ENCODE measurements around the gene STX1B. TPM values are rescaled to one million over a fixed set of nuclear protein-coding genes. Genes with fewer than 3 reads are reported as not detected.

Gene STX1B
- total RNA-seq, 1 donor from 2014 or later = 12.0 TPM

DNA sequence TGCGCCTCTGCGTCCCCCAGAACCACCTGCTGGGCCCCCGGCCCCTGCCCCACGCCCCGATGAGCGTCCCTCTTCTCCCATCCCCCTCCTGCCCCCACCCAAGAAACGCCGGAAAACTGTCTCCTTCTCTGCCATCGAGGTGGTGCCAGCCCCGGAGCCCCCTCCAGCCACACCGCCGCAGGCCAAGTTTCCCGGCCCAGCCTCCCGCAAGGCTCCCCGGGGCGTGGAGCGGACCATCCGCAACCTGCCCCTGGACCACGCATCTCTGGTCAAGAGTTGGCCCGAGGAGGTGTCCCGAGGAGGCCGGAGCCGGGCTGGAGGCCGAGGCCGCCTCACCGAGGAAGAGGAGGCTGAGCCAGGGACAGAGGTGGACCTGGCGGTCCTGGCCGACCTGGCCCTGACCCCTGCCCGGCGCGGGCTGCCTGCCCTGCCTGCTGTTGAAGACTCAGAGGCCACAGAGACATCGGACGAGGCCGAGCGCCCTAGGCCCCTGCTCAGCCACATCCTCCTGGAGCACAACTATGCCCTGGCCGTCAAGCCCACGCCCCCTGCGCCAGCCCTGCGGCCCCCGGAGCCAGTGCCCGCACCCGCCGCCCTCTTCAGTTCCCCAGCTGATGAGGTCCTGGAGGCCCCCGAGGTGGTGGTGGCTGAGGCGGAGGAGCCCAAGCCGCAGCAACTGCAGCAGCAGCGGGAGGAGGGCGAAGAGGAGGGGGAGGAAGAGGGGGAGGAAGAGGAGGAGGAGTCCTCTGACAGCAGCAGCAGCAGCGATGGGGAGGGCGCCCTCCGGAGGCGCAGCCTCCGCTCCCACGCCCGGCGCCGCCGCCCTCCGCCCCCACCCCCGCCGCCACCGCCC is 31.0 kb downstream of the STX1B start:
- DNase-seq = no peak

DNA sequence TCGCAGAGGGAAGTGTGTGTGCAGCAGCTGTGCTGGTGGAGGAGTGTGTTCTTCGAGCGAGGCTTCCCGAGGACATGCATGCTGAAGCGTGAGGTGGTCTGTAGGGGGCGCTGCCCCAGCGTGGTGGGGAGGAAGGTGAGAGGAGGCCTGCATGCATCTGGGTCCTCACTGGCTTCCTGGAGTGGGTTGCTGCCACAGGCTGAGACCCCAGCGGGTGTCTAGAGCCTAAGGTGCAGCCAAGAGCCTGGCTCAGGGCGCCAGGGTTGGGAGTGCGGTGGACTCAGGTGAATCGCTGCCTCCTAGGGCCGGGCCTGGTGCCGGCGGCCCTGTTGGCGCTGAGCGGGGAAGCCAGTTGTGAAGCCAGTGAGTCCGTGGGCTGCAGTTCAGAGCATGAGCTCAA is 32.9 kb downstream of the STX1B start:
- no peak for DNase-seq

- no peak for DNase-seq
Observed at GRCh38 chr16:30976486-30976885, 34.0 kb downstream of the STX1B start.

- DNase-seq = no peak
Observed at GRCh38 chr16:30974348-30974747, 36.1 kb downstream of the STX1B start.

DNA sequence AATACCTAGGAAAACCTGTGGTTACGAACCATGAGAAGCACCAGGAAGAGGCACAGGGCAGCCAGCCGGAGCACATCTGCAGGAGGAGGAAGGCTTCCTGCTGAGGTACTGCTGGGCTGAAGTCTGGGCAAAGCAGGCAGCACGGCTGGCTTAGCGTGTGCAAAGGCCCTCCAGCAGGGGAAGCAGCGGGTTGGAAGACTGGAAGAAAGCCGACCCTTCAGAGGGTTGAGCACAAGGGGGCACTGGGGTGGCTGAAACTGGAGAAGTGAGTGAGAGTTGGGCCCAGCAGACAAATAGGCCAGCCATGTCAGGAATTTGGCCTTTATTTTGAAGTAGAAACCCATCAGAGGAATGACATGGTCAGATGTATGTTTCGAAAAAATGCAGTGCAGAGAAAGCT is 37.6 kb downstream of the STX1B start:
- no peak for DNase-seq

- no peak for DNase-seq
Observed at GRCh38 chr16:30971298-30971697, 39.1 kb downstream of the STX1B start.

GRCh38 chr16:30969246-30969842 is 41.1 kb downstream of the STX1B start:
- DNase-seq = no peak

- no peak for DNase-seq
Observed at GRCh38 chr16:30967795-30968194, 42.6 kb downstream of the STX1B start.

DNA sequence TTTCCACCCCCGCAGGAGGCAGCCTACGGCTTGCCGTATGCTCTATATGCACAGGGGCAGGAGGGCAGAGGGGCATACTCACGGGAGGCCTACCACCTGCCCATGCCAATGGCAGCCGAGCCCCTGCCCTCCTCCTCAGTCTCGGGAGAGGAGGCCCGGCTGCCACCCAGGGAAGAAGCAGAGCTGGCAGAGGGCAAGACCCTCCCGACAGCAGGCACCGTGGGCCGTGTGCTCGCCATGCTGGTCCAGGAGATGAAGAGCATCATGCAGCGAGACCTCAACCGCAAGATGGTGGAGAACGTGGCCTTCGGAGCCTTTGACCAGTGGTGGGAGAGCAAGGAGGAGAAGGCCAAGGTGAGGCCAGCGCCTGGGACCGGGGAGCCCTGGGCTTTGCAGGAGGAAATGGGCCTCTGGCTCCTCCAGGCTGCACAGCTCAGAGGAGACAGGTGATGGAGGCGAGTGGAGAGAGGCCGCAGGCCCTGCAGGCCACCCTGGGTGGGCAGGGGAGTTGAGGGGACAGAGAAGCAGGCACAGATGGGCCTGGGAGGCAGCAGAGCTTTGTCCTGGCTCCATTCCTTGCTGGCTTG is 44.3 kb downstream of the STX1B start:
- no peak for DNase-seq

DNA sequence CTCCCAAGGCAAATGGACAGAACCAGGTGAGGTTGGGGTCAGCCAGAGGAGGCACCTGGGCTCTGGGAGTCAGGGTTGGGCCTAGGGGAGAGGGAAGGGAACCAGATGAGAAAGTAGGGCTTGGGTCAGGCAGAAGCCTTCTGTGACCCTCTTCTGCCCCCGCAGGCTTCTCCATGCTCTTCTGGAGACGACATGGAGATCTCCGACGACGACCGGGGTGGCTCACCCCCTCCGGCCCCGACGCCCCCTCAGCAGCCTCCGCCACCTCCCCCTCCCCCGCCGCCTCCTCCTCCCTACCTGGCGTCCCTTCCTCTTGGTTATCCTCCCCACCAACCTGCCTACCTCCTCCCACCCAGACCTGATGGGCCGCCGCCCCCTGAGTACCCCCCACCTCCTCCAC is 45.0 kb downstream of the STX1B start:
- DNase-seq = no peak

- DNase-seq = no peak
Observed at GRCh38 chr16:30964574-30965226, 45.7 kb downstream of the STX1B start.

DNA sequence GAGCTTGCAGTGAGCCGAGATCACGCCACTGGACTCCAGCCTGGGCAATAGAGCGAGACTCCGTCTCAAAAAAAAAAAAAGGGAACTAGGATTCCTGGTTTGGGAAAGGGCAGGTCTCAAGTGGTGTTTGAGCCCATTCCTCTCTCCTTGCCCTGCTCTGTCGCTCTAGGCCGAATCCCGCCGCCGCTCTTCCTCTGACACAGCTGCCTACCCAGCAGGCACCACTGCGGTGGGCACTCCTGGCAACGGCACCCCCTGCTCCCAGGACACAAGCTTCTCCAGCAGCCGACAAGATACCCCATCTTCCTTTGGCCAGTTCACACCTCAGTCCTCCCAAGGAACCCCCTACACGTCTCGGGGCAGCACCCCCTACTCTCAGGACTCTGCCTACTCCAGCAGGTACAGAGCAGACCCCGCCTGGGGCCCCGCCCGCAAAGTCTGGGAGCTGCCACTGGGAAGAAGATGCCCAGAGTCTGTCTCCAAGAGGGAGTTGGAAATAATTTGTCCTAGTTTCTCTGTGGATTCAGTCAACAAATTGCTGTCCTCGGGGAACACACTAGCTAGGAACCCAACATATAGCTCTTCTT is 46.4 kb downstream of the STX1B start:
- no peak for DNase-seq

DNA sequence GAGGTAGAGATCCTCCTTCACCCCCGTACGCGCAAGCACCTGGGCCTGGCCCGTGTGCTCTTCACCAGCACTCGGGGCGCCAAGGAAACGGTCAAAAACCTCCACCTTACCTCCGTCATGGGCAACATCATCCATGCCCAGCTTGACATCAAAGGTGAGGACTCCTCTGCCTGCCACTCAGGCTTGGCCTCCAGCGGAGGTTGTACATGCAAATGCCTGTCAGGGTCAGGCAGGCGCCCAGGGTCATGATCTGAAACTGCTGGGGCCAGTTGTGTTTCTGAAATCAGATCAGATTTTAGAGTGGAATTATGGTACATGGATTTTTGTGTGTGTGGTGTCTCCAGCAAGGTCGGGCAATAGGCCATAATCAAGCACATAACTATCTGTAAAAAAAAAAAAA is 49.1 kb downstream of the STX1B start:
- no peak for DNase-seq

GRCh38 chr16:30958175-30959079 is 52.0 kb downstream of the STX1B start:
- DNase-seq = peak; percentile 48

- DNase-seq = peak; percentile 92
Observed at GRCh38 chr16:30957456-30958174, 52.8 kb downstream of the STX1B start, which contains the start of gene SETD1A. Gene SETD1A (plus strand): TSS chr16:30957754. CDS start chr16:30958732, 978 bp downstream.

DNA sequence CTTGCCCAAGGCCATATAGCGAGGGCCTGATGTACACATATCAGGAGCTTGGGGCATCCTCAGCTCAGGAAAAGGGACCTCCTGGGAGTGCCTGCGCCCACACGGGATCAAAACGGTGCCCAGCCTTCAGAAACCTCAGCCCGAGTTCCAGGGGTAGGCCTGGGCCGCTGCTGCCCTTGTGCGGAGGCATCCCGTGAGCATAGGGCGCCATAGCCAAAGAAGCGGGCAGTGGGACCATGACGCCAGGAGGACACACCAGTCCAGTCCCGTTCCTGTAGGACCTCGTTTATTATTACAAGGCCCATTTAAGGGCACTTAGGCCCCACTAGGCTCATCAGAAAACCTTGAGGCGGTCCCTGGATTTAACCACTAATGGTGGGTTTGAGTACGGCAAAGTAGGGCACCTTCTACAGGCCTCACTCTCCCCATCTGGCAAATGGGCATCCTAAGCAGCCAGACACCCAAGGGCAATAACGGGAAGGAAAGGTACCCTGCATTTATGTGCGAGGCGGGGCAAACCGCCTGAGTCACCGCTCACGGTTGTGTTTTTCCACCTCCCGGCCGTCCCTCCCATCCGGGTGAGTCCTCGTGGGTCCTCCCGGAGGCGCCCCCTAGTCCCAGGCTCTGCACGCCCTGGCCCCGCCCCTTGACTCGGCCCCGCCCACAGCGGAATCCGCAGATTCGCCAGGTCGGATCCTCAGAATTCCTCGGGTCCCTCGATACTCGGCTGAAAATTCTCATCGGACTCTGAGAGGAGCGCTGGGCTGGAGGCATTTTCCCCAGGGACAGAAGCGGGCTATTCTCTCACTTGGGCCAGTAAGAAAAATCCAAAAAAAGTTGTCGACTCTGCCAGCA is 53.6 kb downstream of the STX1B start:
- DNase-seq = peak; percentile 57

- DNase-seq = no peak
Observed at GRCh38 chr16:30954993-30955392, 55.4 kb downstream of the STX1B start.

- peak; percentile 43 for DNase-seq
Observed at GRCh38 chr16:30953511-30954124, 56.8 kb downstream of the STX1B start.

GRCh38 chr16:30953111-30953510 is 57.3 kb downstream of the STX1B start:
- no peak for DNase-seq

All from occipital lobe (tissue), 2 donors.